CD8-positive, alpha-beta memory T cell (primary cell): ENCODE data around the gene SV2C. TPM values are rescaled to one million over a fixed set of nuclear protein-coding genes. Genes with fewer than 3 reads are reported as not detected.
"Not testable (repeated sequence)": the region's sequence is repeated elsewhere in the genome, so short reads cannot be mapped to it uniquely, and the experiment has no call there.

Experiments used
- CTCF ChIA-PET: fragments of 350-600 bp; sonication (Branson Sonifier 250); formaldehyde crosslinking; loops from one replicate; lab custom pipeline; 2021; ENCODE audit warnings: antibody characterized with exemption; lab: Charles Lee
- POLR2A ChIA-PET: fragments of 350-600 bp; sonication (Branson Sonifier 250); formaldehyde crosslinking; loops from one replicate; lab custom pipeline; 2021; ENCODE audit warnings: antibody characterized with exemption; lab: Charles Lee
- DNase-seq, 5 donors: peaks; one replicate each; pipeline versions ENCODE4 v3.0.0 to v3.0.0-alpha.2; 2020 to 2022; ENCODE audit warnings: mixed read lengths in 1 of 5
- H3K27ac ChIP-seq: one replicate; pipeline ENCODE4 v1.7.0; 2013; ENCODE audit warnings: low read depth, mild to moderate bottlenecking, low read length, moderate library complexity
- H3K27me3 ChIP-seq: 2 replicates; pipeline ENCODE4 v1.7.0; 2013; ENCODE audit warnings: low read length, mild to moderate bottlenecking; ENCODE audit not compliant: insufficient read depth, poor library complexity, severe bottlenecking
- H3K36me3 ChIP-seq: 2 replicates; pipeline ENCODE4 v1.7.0; 2013; ENCODE audit warnings: mild to moderate bottlenecking, low read length, moderate library complexity; ENCODE audit not compliant: insufficient read depth
- H3K4me1 ChIP-seq: 2 replicates; pipeline ENCODE4 v1.7.0; 2013; ENCODE audit warnings: mild to moderate bottlenecking, low read length, moderate library complexity; ENCODE audit not compliant: insufficient read depth
- H3K4me3 ChIP-seq: 2 replicates; pipeline ENCODE4 v1.7.0; 2013; ENCODE audit warnings: mild to moderate bottlenecking, low read length
- H3K9me3 ChIP-seq: 2 replicates; pipeline ENCODE4 v1.7.0; 2013; ENCODE audit warnings: mild to moderate bottlenecking, low read length
- H3K27ac Mint-ChIP-seq, 8 donors: one replicate each; pipeline ENCODE4 v1.8.0; 2020 to 2021; ENCODE audit warnings: mixed read lengths in 8 of 8, mild to moderate bottlenecking in 6 of 8, inconsistent platforms in 3 of 8, moderate library complexity in 3 of 8
- H3K27me3 Mint-ChIP-seq, 2 donors: one replicate each; pipeline ENCODE4 v1.8.0; 2020 to 2021; ENCODE audit warnings: mixed read lengths in 2 of 2, mild to moderate bottlenecking in 1 of 2, moderate library complexity in 1 of 2
- H3K36me3 Mint-ChIP-seq, 3 donors: one replicate each; pipeline ENCODE4 v1.8.0; 2020 to 2021; ENCODE audit warnings: mixed read lengths in 3 of 3, inconsistent platforms in 1 of 3, mild to moderate bottlenecking in 1 of 3
- H3K4me1 Mint-ChIP-seq, 3 donors: one replicate each; pipeline ENCODE4 v1.8.0; 2020 to 2021; ENCODE audit warnings: mixed read lengths in 3 of 3, inconsistent platforms in 1 of 3, mild to moderate bottlenecking in 1 of 3
- H3K4me3 Mint-ChIP-seq, 7 donors: one replicate each; pipeline ENCODE4 v1.8.0; 2020 to 2021; ENCODE audit warnings: mixed read lengths in 7 of 7, mild to moderate bottlenecking in 6 of 7, moderate library complexity in 4 of 7, inconsistent platforms in 2 of 7
- H3K9me3 Mint-ChIP-seq, 5 donors: one replicate each; pipeline ENCODE4 v1.8.0; 2020 to 2022; ENCODE audit warnings: mixed read lengths in 5 of 5, mild to moderate bottlenecking in 3 of 5, moderate library complexity in 2 of 5, inconsistent platforms in 1 of 5
- polyA plus RNA-seq: library from polyadenylated mRNA; unstranded; fragments of 300-500 nt; fragmentation: Illumina TruSeq; gene quantifications from one replicate; pipeline ENCODE4 v1.2.3, GENCODE V29; 2021
- total RNA-seq, 2 experiments: library from RNA; stranded (reverse); gene quantifications; one replicate each; pipeline ENCODE4 v1.2.3, GENCODE V29; 2021

SV2C gene
- total and polyA plus RNA-seq, 3 experiments from 2014 or later: not detected

- H3K4me1 ChIP-seq: peaks cover 19% of the 10 kb centered on the region
- H3K27ac Mint-ChIP-seq: peak overlapping the region in 1 of 8 donors; percentile 8
- H3K4me1 Mint-ChIP-seq: peaks cover 44 to 62% (median 57%) of the 10 kb centered on the region in 3 donors
- H3K27me3 Mint-ChIP-seq, CTCF ChIA-PET, H3K27ac ChIP-seq, H3K9me3 ChIP-seq, H3K27me3 ChIP-seq, H3K4me3 Mint-ChIP-seq, POLR2A ChIA-PET, H3K36me3 Mint-ChIP-seq, DNase-seq, H3K4me3 ChIP-seq, H3K9me3 Mint-ChIP-seq, H3K36me3 ChIP-seq: not testable (repeated sequence)
Measured at GRCh38 chr5:76302661-76303060, 219.5 kb downstream of the SV2C start.

- H3K4me3 Mint-ChIP-seq: peak overlapping the region in 4 of 7 donors; percentile 0 to 68 (median 8)
- POLR2A ChIA-PET: interaction anchor here (0.6 kb wide), 2 partner anchors 22 to 99 kb away, joined by 3 to 8 read pairs; partner anchors contain the start of gene IQGAP2
- H3K27ac Mint-ChIP-seq: peak overlapping the region; percentile 7 to 89 (median 60)
- peak in 4 of 5 donors; percentile 10 to 57 (median 23) for DNase-seq
- no peaks in the 10 kb centered on the region for H3K27me3 ChIP-seq
- H3K9me3 Mint-ChIP-seq: peaks cover 0 to 4% (median 0%) of the 10 kb centered on the region in 5 donors
- H3K4me1 Mint-ChIP-seq: peaks cover 36 to 55% (median 51%) of the 10 kb centered on the region in 3 donors
- peaks cover 0 to 8% (median 0%) of the 10 kb centered on the region in 3 donors for H3K36me3 Mint-ChIP-seq
- no peak overlapping the region for H3K27ac ChIP-seq
- peaks cover 18% of the 10 kb centered on the region for H3K4me1 ChIP-seq
- peaks cover 0 to 3% of the 10 kb centered on the region in 2 donors for H3K27me3 Mint-ChIP-seq
- CTCF ChIA-PET: interaction anchor here (1.2 kb wide), 1 partner anchor 99 kb away, joined by 4 read pairs; the partner anchor contains the start of gene IQGAP2
- H3K4me3 ChIP-seq: no peak overlapping the region
- no peaks in the 10 kb centered on the region for H3K36me3 ChIP-seq
- H3K9me3 ChIP-seq: no peaks in the 10 kb centered on the region
Measured at GRCh38 chr5:76303921-76304320, 220.7 kb downstream of the SV2C start.

GRCh38 chr5:76305269-76305668, 222.1 kb downstream of the SV2C start:
- Histone ChIP-seq H3K4me3 (no peak overlapping the region), H3K9me3 (no peaks in the 10 kb centered on the region), H3K4me1 (peaks cover 9% of the 10 kb centered on the region), H3K27me3 (no peaks in the 10 kb centered on the region), H3K27ac (no peak overlapping the region), H3K36me3 (no peaks in the 10 kb centered on the region)
- H3K36me3 Mint-ChIP-seq: peaks cover 0 to 8% (median 0%) of the 10 kb centered on the region in 3 donors
- H3K4me3 Mint-ChIP-seq: peak overlapping the region in 1 of 7 donors; percentile 13
- H3K27me3 Mint-ChIP-seq: peaks cover 0 to 3% of the 10 kb centered on the region in 2 donors
- CTCF ChIA-PET: interaction anchor here (1.1 to 1.6 kb wide), 2 partner anchors 21 to 49 kb away, joined by 3 to 4 read pairs; no protein-coding TSS in a partner anchor
- POLR2A ChIA-PET: no interaction called here
- peak overlapping the region in 4 of 8 donors; percentile 33 to 71 (median 61) for H3K27ac Mint-ChIP-seq
- H3K9me3 Mint-ChIP-seq: peaks cover 0 to 4% (median 0%) of the 10 kb centered on the region in 5 donors
- no peak for DNase-seq
- peaks cover 29 to 56% (median 43%) of the 10 kb centered on the region in 3 donors for H3K4me1 Mint-ChIP-seq

GRCh38 chr5:76305775-76306174, 222.6 kb downstream of the SV2C start:
- POLR2A ChIA-PET: no interaction called here
- no peak overlapping the region for H3K27ac Mint-ChIP-seq
- H3K27me3 Mint-ChIP-seq: peaks cover 0 to 3% of the 10 kb centered on the region in 2 donors

GRCh38 chr5:76310208-76310607, 227.0 kb downstream of the SV2C start:
- no peaks in the 10 kb centered on the region for H3K9me3 ChIP-seq
- no peaks in the 10 kb centered on the region for H3K4me1 ChIP-seq
- H3K36me3 ChIP-seq: no peaks in the 10 kb centered on the region
- Mint-ChIP-seq H3K4me1 (peaks cover 6 to 27% (median 11%) of the 10 kb centered on the region in 3 donors), H3K36me3 (peaks cover 0 to 4% (median 3%) of the 10 kb centered on the region in 3 donors), H3K27me3 (peaks cover 0 to 1% of the 10 kb centered on the region in 2 donors), H3K27ac (peak overlapping the region in 1 of 8 donors; percentile 24), H3K4me3 (no peak overlapping the region), H3K9me3 (no peaks in the 10 kb centered on the region)
- no peak overlapping the region for H3K4me3 ChIP-seq
- no peak overlapping the region for H3K27ac ChIP-seq
- ChIA-PET CTCF (interaction anchor here (0.9 to 2.3 kb wide), 3 partner anchors 16 to 92 kb away, joined by 3 to 10 read pairs (median 4); no protein-coding TSS in a partner anchor), POLR2A (interaction anchor here (0.6 kb wide), 1 partner anchor 239 kb away, joined by 3 read pairs; no protein-coding TSS in a partner anchor)
- DNase-seq: no peak
- no peaks in the 10 kb centered on the region for H3K27me3 ChIP-seq

More at GRCh38 chr5:76305775-76306174, 222.6 kb downstream of the SV2C start:
- Mint-ChIP-seq H3K36me3 (peaks cover 0 to 8% (median 0%) of the 10 kb centered on the region in 3 donors), H3K4me1 (peaks cover 29 to 55% (median 39%) of the 10 kb centered on the region in 3 donors), H3K9me3 (peaks cover 0 to 4% (median 0%) of the 10 kb centered on the region in 5 donors), H3K4me3 (no peak overlapping the region)
- Histone ChIP-seq H3K36me3 (no peaks in the 10 kb centered on the region), H3K4me3 (no peak overlapping the region), H3K4me1 (peaks cover 9% of the 10 kb centered on the region), H3K27me3 (no peaks in the 10 kb centered on the region), H3K9me3 (no peaks in the 10 kb centered on the region), H3K27ac (no peak overlapping the region)
- no peak for DNase-seq
- CTCF ChIA-PET: interaction anchor here (1.1 to 1.6 kb wide), 2 partner anchors 20 to 49 kb away, joined by 3 to 4 read pairs; no protein-coding TSS in a partner anchor

- POLR2A ChIA-PET: no interaction called here
- H3K4me1 ChIP-seq: no peaks in the 10 kb centered on the region
- Mint-ChIP-seq H3K36me3 (peaks cover 0 to 4% (median 3%) of the 10 kb centered on the region in 3 donors), H3K9me3 (no peaks in the 10 kb centered on the region), H3K4me3 (no peak overlapping the region), H3K27ac (no peak overlapping the region), H3K27me3 (no peaks in the 10 kb centered on the region), H3K4me1 (peaks cover 7 to 28% (median 14%) of the 10 kb centered on the region in 3 donors)
- H3K27ac ChIP-seq: no peak overlapping the region
- H3K9me3 ChIP-seq: no peaks in the 10 kb centered on the region
- H3K36me3 ChIP-seq: no peaks in the 10 kb centered on the region
- no peak for DNase-seq
- CTCF ChIA-PET: no interaction called here
- H3K27me3 ChIP-seq: no peaks in the 10 kb centered on the region
- no peak overlapping the region for H3K4me3 ChIP-seq
Measured at GRCh38 chr5:76312783-76313182, 229.6 kb downstream of the SV2C start.

- Mint-ChIP-seq H3K27ac (peak overlapping the region in 1 of 8 donors; percentile 69), H3K4me1 (peaks cover 5 to 23% (median 11%) of the 10 kb centered on the region in 3 donors), H3K36me3 (peaks cover 0 to 4% (median 3%) of the 10 kb centered on the region in 3 donors), H3K9me3 (no peaks in the 10 kb centered on the region), H3K27me3 (no peaks in the 10 kb centered on the region), H3K4me3 (no peak overlapping the region)
- no peak overlapping the region for H3K4me3 ChIP-seq
- CTCF ChIA-PET: interaction anchor here (0.9 to 1.8 kb wide), 3 partner anchors 12 to 20 kb away, joined by 3 to 5 read pairs (median 4); no protein-coding TSS in a partner anchor
- DNase-seq: no peak
- no peaks in the 10 kb centered on the region for H3K9me3 ChIP-seq
- no peaks in the 10 kb centered on the region for H3K36me3 ChIP-seq
- POLR2A ChIA-PET: interaction anchor here (0.5 kb wide), 1 partner anchor 10 kb away, joined by 3 read pairs; no protein-coding TSS in a partner anchor
- H3K27me3 ChIP-seq: no peaks in the 10 kb centered on the region
- H3K4me1 ChIP-seq: no peaks in the 10 kb centered on the region
- H3K27ac ChIP-seq: no peak overlapping the region
Measured at GRCh38 chr5:76314643-76315042, 231.5 kb downstream of the SV2C start.

GRCh38 chr5:76319673-76320072, 236.5 kb downstream of the SV2C start:
- peak overlapping the region in 1 of 8 donors; percentile 48 for H3K27ac Mint-ChIP-seq
- no peaks in the 10 kb centered on the region for H3K36me3 ChIP-seq
- peaks cover 5% of the 10 kb centered on the region for H3K4me1 ChIP-seq
- H3K4me1 Mint-ChIP-seq: peaks cover 29 to 46% (median 42%) of the 10 kb centered on the region in 3 donors
- no peak overlapping the region for H3K4me3 ChIP-seq
- H3K36me3 Mint-ChIP-seq: peaks cover 0 to 15% (median 10%) of the 10 kb centered on the region in 3 donors
- no peaks in the 10 kb centered on the region for H3K9me3 ChIP-seq
- DNase-seq: no peak
- no peaks in the 10 kb centered on the region for H3K27me3 Mint-ChIP-seq
- no peak overlapping the region for H3K4me3 Mint-ChIP-seq
- H3K9me3 Mint-ChIP-seq: peaks cover 2 to 8% (median 3%) of the 10 kb centered on the region in 5 donors
- H3K27ac ChIP-seq: no peak overlapping the region
- ChIA-PET POLR2A (no interaction called here), CTCF (interaction anchor here (0.6 kb wide), 1 partner anchor 10 kb away, joined by 4 read pairs; no protein-coding TSS in a partner anchor)
- no peaks in the 10 kb centered on the region for H3K27me3 ChIP-seq
